A204.1 (cell line): Measurements from ENCODE around the gene MBTD1.
"Not testable (repeated sequence)": the region's sequence is repeated elsewhere in the genome, so short reads cannot be mapped to it uniquely, and the experiment has no call there.

Source experiments
- FAIRE-seq: peaks from 2 replicates; lab custom pipeline; 2012; peaks lifted over from hg19 to GRCh38; lab: Jason Lieb, UNC

MBTD1 gene

DNA sequence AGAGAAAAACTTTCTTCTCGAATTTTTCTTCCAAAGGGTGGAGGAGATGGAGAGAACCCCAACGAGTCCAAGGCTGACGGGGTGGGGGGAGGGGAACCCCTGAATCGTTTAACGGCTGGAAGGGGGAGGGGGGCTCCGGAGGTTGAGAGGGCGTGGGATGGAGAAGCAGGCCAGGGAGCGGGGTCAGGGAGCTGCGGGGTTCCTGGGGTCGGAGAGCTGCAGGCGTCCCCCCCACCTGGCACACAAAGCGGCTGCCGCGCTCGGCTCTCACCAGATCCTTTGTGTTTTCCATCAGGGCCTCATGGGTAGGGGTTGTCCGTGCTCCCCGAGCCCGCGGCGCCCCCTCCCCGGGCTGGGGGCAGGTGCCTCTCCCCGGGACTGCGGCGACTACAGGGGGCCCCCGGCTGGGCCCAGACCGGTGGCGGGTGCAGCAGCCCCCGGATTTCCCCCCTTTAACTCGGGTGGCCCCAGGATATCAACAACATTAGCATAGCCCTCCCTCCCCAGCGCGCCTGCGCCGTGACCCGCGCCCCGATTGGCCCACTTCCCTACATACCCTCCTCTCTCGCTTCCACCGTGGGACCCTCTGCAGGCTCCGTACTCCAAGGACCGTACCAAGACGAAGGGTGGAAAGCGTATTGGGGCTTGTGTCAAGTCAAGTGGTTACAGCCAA lies at the start of gene MBTD1:
MBTD1 (minus strand) TSS at position 486 of the 673 bp plus-strand sequence. CDS start 34,888 bp downstream, outside the sequence.
- peak; percentile 27 for FAIRE-seq

DNA sequence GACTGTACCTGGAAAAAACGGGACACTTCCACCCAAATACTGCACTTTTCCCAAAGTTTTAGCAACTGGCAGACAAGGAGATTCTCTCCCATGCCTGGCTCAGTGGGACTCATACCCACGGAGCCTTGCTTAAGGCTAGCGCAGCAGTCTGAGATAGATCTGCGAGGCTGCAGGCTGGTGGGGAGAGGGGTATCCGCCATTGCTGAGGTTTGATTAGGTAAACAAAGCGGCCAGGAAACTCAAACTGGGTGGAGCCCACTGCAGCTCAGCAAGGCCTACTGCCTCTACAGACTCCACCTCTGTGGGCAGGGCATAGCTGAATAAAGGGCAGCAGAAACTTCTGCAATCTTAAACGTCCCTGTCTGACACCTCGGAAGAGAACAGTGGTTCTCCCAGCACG lies 45.3 kb upstream of the MBTD1 start:
- FAIRE-seq, result no peak

DNA sequence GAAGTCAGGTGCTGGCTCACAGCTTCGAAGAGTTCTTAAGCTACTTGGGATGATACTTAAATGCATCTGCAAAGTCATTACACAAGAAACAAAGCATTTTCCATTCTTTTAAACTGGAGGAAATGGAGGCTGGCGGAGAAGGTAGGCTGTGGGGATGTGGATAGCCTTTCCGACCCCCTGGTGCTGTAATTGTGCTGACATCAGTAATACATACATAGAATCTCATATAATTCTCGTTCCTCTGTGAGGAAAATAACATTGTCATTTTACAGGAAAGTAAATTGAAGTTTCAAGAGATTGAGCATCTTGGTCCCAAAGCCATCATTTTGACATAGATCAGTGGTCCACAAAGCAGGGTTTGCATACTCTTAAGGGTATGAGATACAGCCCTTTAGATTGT lies 40.0 kb upstream of the MBTD1 start:
- no peak for FAIRE-seq

DNA sequence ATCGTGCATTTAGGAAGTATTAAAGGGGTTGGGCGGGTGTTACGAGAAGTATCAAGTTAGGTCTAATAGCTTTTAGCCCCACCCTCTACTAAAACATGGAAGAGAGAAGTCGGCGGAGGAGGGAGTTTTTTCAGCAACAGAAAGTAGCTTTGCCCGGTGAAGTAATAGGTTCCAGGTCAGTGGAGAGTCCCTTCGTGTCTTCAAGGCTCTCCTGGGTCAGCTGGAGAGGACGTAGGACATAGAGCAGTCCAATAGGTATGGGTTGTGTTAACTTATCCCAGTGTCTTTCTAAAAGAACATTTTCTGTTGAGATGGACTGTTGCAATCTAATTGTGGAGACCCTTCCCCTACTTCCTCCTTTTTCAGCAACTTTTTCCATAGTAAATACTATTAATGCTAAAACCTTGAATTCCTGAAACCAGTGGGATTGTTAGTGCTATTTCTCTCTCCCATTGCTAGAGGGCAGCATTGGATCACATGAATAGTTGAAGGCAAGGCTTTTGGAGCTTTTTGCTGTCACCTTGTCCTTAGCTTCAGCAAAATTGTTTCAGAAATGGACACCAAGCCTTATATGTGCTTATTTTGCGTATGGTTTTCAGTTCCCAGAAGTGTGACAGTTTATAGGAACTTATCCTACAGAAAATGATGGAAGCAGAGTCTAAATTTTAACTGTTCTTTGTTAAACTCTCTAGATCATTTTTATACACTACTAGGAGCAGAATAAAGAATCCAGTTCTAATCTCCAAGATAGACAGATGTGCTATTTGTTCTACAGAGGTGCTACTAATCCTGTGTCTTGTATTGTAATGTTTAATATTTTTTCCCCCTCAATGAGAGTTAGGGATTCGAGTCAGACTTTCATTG lies 38.9 kb upstream of the MBTD1 start:
- peak; percentile 85 for FAIRE-seq

DNA sequence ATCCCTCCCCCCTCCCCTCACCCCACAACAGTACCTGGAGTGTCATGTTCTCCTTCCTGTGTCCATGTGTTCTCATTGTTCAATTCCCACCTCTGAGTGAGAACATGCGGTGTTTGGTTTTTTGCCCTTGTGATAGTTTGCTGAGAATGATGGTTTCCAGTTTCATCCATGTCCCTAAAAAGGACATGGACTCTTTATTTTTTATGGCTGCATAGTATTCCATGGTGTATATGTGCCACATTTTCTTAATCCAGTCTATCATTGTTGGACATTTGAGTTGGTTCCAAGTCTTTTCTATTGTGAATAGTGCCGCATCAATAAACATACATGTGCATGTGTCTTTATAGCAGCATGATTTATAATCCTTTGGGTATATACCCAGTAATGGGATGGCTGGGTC lies 34.5 kb upstream of the MBTD1 start:
- FAIRE-seq, result not testable (repeated sequence)

DNA sequence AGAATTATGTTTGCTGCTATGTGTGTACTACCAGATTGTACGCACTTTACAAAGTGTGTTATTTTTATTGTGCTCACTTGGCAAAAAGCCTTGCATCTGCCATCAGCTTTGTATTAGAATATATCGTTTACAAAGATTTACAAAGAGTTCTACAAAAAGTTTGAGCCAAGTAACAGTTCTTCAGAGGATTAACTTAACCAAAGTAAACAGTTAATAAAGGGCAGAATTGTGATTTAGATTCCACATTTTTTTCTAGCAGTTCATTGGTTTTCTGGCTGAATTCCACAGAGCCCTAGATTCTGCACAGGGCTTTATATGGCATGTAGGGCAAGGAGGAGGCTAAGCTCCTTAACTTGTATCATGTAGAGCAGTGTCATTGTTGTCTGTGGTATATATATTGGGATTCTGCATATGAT lies 29.9 kb upstream of the MBTD1 start:
- FAIRE-seq, result no peak

DNA sequence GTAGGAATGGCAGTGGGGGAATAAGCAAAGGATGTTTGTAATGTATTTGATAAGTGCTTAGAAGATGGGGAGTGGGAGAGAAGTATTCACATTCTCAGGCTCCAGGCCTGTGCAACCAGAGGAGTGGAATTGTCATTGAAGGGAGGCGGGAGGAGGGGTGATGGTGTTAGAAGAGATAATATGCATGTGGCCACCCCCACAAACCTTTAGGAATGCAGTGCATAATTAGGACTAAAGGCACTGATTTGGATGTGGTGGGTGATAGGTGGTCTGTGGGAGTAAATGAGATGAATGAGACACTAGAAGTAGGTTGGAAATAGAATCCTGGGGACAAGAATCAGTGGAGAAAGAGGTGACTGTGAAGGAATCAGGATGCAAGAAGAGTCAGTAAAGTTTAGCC lies 27.6 kb upstream of the MBTD1 start:
- FAIRE-seq, result no peak

DNA sequence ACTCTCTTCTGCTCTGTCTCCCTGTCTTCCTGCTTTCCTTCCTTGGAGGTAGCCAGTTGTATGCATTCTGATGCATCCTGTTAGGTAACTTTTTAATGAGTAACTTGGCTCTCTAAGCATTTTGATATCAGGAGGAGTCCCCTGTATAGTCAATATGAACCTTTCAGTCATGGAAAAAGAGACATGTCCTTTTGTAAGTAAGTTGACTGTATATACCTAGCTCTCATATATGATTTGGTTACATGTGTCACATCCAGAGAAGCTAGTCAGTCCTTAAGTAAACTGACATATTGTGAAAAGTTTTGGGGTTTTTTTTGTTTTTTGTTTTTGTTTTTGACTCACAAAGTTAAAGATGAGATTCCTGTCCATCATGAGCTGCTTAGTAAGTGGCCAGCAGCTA lies 19.3 kb upstream of the MBTD1 start:
- FAIRE-seq, result no peak

DNA sequence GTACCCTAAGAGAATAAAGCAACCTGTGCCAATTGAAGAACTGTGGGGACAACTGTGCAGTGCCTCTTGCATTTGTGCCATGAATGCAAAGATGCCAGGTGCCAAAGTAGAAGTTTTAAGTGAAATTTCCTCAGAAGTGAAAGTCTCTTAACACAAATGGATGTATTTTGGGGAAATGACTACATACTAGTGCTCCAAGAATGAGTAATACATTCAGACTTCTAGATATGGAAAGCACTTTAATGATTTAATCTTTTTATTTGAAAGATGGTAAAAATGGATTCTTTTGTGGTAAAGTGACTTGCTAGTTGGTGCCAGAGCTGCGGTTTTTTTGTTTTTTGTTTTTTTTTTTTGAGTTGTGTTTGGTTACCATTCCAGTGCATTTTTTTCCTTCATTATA lies 15.5 kb upstream of the MBTD1 start:
- no peak for FAIRE-seq

DNA sequence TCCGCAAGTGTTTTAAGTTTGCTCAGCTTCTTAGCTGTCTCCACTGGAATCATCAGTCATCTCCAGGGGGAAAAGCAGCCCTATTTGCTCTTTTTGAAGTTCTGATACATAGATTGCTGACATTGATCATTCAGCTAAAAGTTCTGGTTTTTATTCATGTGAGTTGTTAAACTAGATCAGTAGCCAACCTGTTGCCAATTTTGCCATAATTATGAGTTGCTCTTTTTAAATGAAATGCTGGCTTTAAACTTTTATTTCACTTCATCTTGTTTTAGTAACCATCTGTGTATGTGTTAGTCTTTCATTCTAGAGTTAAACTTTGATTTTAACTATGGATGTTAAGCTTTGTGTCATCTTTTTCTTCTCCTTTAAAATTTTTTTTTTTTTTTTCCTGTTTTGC lies 13.0 kb upstream of the MBTD1 start:
- no peak for FAIRE-seq

DNA sequence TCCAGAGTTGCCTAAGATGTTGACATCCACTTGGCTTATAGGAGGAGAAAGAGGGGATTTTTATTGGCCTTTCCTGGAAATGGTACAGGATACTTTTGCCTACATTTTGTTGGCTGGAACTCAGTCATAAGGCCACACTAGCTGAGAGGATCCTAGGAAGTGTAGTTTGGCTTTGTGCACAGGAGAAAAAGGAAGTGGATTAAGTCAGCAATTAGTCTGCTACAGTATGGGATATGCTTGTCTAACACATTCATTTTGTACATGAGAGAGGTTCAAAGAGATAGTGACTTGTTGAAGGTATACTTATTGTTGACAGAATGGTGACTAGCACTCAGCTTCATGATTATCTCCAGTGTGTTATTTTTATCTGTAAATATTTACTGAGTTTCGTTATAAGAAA lies 10.8 kb upstream of the MBTD1 start:
- no peak for FAIRE-seq

DNA sequence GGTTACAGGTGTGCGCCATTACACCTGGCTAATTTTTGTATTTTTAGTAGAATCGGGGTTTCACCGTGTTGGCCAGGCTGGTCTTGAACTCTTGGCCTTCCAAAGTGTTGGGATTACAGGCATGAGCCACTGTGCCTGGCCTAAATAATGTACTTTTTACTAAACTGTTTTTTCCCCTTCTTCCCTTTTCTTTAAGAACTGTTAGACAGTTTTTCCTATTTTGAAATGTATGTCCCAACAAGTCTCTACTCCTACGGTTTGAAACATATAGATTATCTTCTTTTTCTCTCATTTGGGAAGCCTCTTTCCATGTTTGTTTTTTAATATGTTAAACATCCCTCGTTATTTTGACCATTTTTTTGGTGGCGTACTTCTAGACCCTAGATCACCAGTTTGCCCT lies 10.1 kb upstream of the MBTD1 start:
- no peak for FAIRE-seq

DNA sequence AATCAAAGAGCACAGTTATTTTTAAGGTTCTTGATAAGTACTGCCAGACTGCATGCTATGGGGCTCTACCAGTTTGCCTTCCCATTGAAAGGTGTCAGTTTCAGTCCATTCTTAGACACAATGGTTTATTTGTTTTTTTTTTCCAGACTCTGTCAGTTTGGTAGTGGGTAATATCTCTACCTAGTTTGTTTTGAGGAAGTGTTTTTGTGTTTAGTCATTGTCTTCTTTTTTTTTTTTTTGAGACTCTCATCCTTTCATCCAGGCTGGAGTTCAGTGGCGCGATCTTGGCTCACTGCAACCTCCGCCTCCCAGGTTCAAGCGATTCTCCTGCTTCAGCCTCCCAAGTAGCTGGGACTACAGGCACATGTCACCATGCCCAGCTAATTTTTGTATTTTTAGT lies 4.6 kb upstream of the MBTD1 start:
- FAIRE-seq, result not testable (repeated sequence)

DNA sequence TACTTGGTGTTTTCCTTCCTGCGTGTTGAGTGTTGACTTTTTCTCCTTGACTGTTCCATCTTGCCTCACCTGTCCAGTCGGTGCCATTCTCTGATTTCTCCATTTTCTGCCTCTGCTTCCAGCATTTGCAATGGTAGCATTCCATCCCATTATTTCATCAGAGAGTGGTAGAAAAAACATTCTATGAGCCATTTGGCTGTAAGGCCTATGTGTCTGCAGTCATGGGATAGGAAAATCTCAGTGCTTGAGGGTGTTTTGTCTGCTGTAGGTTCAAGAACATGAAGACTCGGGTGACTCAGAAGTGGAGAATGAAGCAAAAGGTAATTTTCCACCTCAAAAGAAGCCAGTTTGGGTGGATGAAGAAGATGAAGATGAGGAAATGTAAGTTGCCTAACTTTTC lies 3.2 kb upstream of the MBTD1 start:
- FAIRE-seq, result no peak

DNA sequence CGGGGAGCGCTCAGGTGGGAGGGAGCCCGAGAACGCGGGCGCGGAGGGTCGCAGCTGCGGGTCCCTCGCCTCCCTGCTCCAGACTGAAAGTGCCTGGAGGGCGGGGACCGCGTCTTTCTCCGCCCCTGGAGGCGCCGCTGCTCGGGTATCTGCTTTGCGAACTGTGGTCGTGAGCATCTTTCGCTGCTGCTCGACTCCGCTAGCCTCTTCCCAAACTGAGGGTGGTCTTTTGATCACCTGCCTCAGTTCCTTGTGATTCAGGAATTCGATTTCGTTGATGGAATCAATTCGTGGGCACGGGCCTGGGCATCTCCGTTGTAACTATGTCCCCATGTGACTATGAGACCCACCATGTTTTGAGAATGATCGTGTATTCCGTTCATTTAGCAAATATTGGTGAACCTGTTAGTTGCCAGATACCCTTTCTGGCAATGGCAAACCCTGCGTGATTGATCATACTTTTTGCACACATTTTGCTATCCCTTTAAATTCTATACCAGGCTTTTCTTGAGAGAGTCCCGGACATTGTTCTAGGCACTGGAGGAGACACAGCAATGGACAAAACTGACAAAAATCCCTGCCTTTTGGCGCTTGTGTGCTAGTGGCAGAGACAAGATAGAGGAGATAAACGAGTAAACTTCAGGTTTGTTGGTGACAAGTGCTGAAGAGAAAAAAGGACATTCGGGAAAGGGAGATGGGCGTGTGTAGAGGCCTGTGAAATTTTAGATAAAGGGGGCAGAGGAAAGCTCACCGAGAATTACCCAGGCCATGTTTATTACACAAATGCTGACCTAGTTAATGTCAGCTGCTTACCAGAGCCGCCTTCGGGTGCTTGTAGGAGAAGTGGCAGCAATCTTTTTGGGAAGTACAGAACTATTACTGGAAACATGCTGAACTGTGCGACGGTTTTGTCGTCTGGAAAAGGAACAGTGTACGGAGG lies 1.4 kb upstream of the MBTD1 start:
- no peak for FAIRE-seq

DNA sequence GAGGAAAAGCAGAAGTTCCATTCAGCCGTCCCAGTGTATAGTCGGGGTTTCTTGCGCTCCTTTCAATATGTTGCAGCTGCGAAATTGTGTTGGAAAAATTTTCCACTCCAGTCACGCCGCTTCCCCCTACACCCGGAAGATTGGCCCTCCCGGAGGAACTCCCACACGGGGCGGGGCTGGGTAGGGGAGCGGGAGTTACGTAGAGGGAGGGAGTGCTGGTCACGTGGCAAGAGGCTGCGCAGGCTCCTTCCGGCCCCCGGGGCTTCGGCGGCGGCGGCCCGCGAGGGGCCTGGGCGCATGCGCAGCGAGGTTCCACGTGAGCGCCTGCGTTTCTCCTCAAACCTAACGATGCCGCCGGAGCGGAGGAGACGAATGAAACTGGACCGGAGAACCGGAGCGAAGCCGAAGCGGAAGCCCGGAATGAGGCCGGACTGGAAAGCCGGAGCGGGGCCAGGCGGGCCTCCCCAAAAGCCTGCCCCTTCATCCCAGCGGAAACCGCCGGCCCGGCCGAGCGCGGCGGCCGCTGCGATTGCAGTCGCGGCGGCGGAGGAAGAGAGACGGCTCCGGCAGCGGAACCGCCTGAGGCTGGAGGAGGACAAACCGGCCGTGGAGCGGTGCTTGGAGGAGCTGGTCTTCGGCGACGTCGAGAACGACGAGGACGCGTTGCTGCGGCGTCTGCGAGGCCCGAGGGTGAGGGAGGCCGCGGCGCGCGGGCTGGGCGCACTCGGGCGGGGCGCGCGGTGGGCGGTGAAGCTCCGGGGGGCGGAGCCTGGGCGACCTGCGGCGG lies 581 bp upstream of the MBTD1 start, which contains the start of gene UTP18:
UTP18 (plus strand) TSS at position 310 of the 787 bp plus-strand sequence; CDS start at position 349, 39 bp downstream.
- no peak for FAIRE-seq

DNA sequence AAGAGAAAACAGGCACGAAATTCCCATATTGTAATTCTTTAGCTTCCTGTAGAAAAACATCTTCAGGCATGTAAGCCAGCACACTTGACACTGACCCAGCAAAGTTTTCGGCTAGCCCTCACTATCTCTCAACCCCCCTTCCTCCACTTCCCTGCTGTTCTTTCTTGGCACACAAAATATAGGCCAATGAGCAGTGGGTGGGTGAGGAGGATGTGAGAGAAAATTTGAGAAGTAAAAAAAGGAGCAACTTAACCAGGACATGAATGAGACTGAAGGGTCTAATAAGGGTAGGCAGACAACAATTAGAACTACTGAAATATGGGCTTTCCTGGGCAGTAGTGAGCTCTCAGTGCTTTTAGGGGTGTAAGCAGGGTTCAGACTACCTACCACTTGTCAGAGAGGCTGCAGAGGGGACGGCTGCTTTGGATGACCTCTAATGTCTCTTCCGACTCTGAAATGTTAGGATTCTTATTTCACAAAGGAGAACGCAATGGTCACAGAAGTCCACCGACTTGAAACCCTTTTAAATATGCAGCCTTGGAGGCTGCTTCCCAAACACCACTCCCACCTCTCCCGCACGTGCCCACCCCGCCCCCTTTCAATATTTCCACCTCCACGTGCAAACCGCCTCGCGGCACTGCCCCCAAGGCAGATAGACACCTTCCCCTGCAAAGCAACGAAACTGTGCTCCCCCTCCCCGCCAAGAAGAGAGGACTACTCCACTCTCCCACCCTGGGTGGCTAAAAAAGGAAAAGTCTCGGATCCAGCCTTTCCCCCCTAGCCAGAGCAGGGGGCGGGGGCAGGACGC lies 889 bp downstream of the MBTD1 start:
- no peak for FAIRE-seq

DNA sequence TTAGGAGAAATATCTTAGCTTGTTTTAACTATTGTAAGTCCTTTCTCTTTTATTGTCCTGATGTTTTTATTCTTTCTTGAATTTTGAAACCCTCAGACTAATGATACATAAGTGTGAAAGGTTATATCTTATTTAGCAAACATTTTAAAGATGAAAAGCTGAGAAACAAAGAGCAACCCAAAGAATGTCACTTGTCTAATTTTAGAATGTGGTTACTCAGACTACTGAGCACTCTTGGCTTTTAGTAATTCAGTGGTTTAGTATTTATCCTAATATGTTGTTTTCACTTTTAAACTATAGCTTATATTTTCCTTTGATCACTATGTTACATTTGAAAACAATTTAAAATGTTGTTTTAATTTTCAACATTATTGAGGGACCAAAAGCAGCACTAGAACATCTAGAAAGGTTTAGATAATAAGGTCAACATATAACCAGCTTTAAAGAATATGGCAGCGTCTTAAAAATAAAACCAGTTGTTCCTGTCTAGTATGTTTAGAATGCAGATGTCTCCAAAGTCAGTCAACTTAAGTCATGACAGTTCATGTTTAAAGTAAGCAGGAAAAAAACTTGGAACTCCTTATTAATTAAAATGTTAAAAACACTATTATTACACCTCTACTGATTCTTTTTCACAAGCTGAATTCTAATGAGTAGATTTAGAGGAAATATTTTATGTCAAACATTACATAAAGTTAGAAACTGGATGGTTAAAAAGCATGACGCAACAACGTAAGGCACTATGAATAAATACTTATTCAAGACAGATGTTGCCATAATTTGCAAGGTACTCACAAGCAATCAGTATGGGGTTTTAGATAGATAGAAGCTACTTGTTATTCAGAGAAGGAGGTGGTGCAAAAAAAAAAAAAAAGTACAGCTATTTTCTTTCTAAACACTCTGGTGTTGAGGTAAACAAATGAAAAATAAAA lies 2.4 kb downstream of the MBTD1 start:
- FAIRE-seq, result no peak

DNA sequence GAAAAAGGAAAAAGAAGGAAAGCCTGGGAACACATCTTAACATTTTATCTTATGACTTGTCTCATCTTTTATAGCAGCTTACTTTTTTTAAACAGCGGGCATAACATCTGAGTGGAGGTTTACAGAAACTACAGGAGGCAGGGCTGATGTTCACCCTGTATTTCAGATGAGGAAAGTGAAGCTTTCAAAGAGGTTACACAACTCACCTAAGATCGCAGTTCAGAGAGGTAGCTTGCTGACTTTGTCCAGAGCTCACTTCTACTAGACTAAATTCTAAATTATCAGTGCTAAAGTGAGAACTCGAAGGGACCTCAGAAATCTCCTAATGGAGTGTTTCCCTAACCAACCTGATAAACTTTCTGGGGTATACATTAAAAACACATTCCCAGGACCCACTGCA lies 3.7 kb downstream of the MBTD1 start:
- FAIRE-seq, result no peak

DNA sequence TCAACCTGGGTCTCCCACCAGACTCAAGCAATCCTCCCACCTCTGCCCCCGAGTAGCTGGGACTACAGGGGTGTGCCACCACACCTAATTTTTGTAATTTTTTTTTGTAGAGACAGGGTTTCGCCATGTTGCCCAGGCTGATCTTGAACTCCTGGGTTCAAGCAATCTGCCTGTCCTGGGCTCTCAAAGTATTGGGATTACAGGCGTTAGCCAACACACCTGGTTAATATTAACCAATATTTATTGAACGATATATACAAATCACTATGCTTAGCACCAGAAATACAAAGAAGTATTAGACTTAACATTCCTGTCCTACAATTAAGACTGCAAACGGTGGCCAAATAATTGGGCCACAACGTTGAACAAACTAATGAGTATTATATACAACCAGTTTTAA lies 4.2 kb downstream of the MBTD1 start:
- FAIRE-seq, result no peak
